ENCODE results near the gene CGAS. TPM values are rescaled to one million over a fixed set of nuclear protein-coding genes. Genes with fewer than 3 reads are reported as not detected.

Gene CGAS
- total and polyA plus RNA-seq, 2 experiments from 2014 or later, result 8.3 to 12.7 TPM

DNA sequence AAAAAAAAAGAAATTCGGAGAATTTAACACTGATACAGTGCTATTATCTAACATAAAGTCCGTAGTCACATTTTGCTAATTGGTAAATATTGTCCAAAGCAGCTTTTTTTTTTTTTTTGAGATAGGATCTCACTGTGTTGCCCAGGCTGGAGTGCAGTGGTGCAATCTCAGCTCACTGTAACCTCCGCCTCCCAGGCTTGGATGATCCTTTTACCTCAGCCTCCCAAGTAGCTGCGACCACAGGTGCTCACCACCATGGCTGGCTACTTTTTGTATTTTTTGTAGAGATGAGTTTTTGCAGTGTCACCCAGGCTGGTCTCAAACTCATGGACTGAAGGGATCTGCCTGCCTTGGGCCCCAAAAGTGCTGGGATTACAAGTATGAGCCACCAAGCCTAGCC lies 25.3 kb upstream of the CGAS start:
- Mint-ChIP-seq H3K4me1 (no peaks in the 10 kb centered on the region), H3K4me3 (no peak overlapping the region), H3K27ac (no peak overlapping the region), H3K27me3 (ENCODE audit: insufficient read depth, low read depth, poor library complexity) (no peaks in the 10 kb centered on the region), H3K36me3 (ENCODE audit: low read depth) (peaks cover 70% of the 10 kb centered on the region), H3K9me3 (no peaks in the 10 kb centered on the region)
- Histone ChIP-seq H3K9me2 (ENCODE audit: insufficient read depth) (no peaks in the 10 kb centered on the region), H2AFZ (no peak overlapping the region), H3F3A (replicated peaks; ENCODE audit: low read depth) (0 out of 2 replicates have a peak, but pooled peaks cover 11% of the 10 kb centered on the region), H3K4me3 (no peak overlapping the region), H3K27me3 (ENCODE audit: insufficient read depth) (no peaks in the 10 kb centered on the region), H3K79me2 (replicated peaks; ENCODE audit: insufficient read depth) (no peaks in the 10 kb centered on the region), H3K4me1 (ENCODE audit: insufficient read depth) (no peaks in the 10 kb centered on the region), H3K36me3 (ENCODE audit: insufficient read depth) (peaks cover 39% of the 10 kb centered on the region), H3K27ac (ENCODE audit: low read depth) (no peak overlapping the region), H4K20me1 (replicated peaks; ENCODE audit: insufficient read depth) (no peaks in the 10 kb centered on the region; the same call in 1 of the 2 replicates), H3K4me2 (no peak overlapping the region)
- TF ChIP-seq EZH2phosphoT487 (IDR thresholded peaks at IDR 0.05; ENCODE audit: unreplicated experiment), result no peak
- no peak for TF ChIP-seq POLR2AphosphoS5 (IDR thresholded peaks at IDR 0.05; ENCODE audit: low read depth)
- no peak for TF ChIP-seq ZNF114 (CRISPR knock-in tag; IDR thresholded peaks at IDR 0.05)
- TF ChIP-seq, protein P1, sequence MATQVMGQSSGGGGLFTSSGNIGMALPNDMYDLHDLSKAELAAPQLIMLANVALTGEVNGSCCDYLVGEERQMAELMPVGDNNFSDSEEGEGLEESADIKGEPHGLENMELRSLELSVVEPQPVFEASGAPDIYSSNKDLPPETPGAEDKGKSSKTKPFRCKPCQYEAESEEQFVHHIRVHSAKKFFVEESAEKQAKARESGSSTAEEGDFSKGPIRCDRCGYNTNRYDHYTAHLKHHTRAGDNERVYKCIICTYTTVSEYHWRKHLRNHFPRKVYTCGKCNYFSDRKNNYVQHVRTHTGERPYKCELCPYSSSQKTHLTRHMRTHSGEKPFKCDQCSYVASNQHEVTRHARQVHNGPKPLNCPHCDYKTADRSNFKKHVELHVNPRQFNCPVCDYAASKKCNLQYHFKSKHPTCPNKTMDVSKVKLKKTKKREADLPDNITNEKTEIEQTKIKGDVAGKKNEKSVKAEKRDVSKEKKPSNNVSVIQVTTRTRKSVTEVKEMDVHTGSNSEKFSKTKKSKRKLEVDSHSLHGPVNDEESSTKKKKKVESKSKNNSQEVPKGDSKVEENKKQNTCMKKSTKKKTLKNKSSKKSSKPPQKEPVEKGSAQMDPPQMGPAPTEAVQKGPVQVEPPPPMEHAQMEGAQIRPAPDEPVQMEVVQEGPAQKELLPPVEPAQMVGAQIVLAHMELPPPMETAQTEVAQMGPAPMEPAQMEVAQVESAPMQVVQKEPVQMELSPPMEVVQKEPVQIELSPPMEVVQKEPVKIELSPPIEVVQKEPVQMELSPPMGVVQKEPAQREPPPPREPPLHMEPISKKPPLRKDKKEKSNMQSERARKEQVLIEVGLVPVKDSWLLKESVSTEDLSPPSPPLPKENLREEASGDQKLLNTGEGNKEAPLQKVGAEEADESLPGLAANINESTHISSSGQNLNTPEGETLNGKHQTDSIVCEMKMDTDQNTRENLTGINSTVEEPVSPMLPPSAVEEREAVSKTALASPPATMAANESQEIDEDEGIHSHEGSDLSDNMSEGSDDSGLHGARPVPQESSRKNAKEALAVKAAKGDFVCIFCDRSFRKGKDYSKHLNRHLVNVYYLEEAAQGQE (IDR thresholded peaks at IDR 0.05; ENCODE audit: unreplicated experiment), result no peak
- no peak for TF ChIP-seq STAT1 (IDR thresholded peaks at IDR 0.05; ENCODE audit: unreplicated experiment)
- TF ChIP-seq, protein P2, sequence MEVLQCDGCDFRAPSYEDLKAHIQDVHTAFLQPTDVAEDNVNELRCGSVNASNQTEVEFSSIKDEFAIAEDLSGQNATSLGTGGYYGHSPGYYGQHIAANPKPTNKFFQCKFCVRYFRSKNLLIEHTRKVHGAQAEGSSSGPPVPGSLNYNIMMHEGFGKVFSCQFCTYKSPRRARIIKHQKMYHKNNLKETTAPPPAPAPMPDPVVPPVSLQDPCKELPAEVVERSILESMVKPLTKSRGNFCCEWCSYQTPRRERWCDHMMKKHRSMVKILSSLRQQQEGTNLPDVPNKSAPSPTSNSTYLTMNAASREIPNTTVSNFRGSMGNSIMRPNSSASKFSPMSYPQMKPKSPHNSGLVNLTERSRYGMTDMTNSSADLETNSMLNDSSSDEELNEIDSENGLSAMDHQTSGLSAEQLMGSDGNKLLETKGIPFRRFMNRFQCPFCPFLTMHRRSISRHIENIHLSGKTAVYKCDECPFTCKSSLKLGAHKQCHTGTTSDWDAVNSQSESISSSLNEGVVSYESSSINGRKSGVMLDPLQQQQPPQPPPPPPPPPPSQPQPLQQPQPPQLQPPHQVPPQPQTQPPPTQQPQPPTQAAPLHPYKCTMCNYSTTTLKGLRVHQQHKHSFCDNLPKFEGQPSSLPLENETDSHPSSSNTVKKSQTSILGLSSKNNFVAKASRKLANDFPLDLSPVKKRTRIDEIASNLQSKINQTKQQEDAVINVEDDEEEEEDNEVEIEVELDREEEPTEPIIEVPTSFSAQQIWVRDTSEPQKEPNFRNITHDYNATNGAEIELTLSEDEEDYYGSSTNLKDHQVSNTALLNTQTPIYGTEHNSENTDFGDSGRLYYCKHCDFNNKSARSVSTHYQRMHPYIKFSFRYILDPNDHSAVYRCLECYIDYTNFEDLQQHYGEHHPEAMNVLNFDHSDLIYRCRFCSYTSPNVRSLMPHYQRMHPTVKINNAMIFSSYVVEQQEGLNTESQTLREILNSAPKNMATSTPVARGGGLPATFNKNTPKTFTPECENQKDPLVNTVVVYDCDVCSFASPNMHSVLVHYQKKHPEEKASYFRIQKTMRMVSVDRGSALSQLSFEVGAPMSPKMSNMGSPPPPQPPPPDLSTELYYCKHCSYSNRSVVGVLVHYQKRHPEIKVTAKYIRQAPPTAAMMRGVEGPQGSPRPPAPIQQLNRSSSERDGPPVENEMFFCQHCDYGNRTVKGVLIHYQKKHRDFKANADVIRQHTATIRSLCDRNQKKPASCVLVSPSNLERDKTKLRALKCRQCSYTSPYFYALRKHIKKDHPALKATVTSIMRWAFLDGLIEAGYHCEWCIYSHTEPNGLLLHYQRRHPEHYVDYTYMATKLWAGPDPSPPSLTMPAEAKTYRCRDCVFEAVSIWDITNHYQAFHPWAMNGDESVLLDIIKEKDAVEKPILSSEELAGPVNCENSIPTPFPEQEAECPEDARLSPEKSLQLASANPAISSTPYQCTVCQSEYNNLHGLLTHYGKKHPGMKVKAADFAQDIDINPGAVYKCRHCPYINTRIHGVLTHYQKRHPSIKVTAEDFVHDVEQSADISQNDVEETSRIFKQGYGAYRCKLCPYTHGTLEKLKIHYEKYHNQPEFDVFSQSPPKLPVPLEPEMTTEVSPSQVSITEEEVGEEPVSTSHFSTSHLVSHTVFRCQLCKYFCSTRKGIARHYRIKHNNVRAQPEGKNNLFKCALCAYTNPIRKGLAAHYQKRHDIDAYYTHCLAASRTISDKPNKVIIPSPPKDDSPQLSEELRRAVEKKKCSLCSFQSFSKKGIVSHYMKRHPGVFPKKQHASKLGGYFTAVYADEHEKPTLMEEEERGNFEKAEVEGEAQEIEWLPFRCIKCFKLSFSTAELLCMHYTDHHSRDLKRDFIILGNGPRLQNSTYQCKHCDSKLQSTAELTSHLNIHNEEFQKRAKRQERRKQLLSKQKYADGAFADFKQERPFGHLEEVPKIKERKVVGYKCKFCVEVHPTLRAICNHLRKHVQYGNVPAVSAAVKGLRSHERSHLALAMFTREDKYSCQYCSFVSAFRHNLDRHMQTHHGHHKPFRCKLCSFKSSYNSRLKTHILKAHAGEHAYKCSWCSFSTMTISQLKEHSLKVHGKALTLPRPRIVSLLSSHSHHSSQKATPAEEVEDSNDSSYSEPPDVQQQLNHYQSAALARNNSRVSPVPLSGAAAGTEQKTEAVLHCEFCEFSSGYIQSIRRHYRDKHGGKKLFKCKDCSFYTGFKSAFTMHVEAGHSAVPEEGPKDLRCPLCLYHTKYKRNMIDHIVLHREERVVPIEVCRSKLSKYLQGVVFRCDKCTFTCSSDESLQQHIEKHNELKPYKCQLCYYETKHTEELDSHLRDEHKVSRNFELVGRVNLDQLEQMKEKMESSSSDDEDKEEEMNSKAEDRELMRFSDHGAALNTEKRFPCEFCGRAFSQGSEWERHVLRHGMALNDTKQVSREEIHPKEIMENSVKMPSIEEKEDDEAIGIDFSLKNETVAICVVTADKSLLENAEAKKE (CRISPR knock-in tag; IDR thresholded peaks at IDR 0.05), result no peak
- no peak for TF ChIP-seq ZNF331 (CRISPR knock-in tag; IDR thresholded peaks at IDR 0.05; ENCODE audit: low read depth)
- TF ChIP-seq CREB1 (CRISPR knock-in tag; IDR thresholded peaks at IDR 0.05; ENCODE audit: low read depth), result no peak
- DNase-seq (ENCODE audit: low spot score) (no peak), ATAC-seq (no peak)

Measured in GM23338 (cell line).